K562 (cell line): Measurements from ENCODE around the gene FTSJ3. TPM values are rescaled to one million over a fixed set of nuclear protein-coding genes. Genes with fewer than 3 reads are reported as not detected.

Experiments
- ATF7 ChIP-seq: fragments of 450-650 bp; IDR thresholded peaks from 2 replicates; pipeline ENCODE4 v1.7.1; 2014; ENCODE audit warnings: mild to moderate bottlenecking, moderate library complexity
- KAT7 ChIP-seq: sonication (generic); formaldehyde crosslinking; IDR thresholded peaks from 2 replicates; pipeline ENCODE4 v1.8.0; 2022; ENCODE audit warnings: missing genetic modification reagents, mild to moderate bottlenecking, borderline replicate concordance
- KDM4B ChIP-seq, 2 experiments: fragments of 450-650 bp in 1 of 2; sonication (generic) in 1 of 2; IDR thresholded peaks; 2 replicates each; pipeline ENCODE4 v1.6.1; 2016 to 2017; ENCODE audit warnings: borderline replicate concordance in 2 of 2, antibody characterized with exemption in 1 of 2, low read depth in 1 of 2, mild to moderate bottlenecking in 1 of 2
- KDM5B ChIP-seq: fragments of 200-600 bp; sonication (generic); IDR thresholded peaks from 2 replicates; pipeline ENCODE4 v1.6.1; 2012; ENCODE audit warnings: low read depth, mild to moderate bottlenecking, moderate library complexity, low read length, control low read depth, inconsistent platforms; ENCODE audit not compliant: insufficient replicate concordance
- MYC ChIP-seq, 2 experiments: fragments of 250-450 bp in 1 of 2; sonication (Bioruptor Pico) in 1 of 2; IDR thresholded peaks; 2 replicates each; pipeline versions ENCODE4 v1.5.1 to v1.6.1; 2012 to 2021; ENCODE audit warnings: low read depth in 2 of 2, borderline replicate concordance in 1 of 2, improper control_type of control experiment in 1 of 2, low read length in 1 of 2, mild to moderate bottlenecking in 1 of 2, moderate library complexity in 1 of 2
- SRSF3 ChIP-seq: fragments of 200-400 bp; formaldehyde crosslinking; IDR thresholded peaks from 2 replicates; pipeline ENCODE4 v1.6.1; 2016; ENCODE audit warnings: mild to moderate bottlenecking, low read length, moderate library complexity; ENCODE audit not compliant: insufficient read depth
- ZBTB17 ChIP-seq: fragments of 450-650 bp; formaldehyde crosslinking; IDR thresholded peaks from 2 replicates; pipeline ENCODE4 v1.4.0; 2020; ENCODE audit warnings: mild to moderate bottlenecking
- ZC3H11A ChIP-seq: IDR thresholded peaks from 2 replicates; pipeline ENCODE4 v1.6.1; 2012; ENCODE audit warnings: low read depth, low read length, improper control_type of control experiment
- ZFP36 ChIP-seq: fragments of 150-350 bp; IDR thresholded peaks from 2 replicates; pipeline ENCODE4 v1.6.1; 2018; ENCODE audit warnings: low read length, low read depth; ENCODE audit not compliant: partially characterized antibody
- ZNF511 ChIP-seq: sonication (generic); formaldehyde crosslinking; IDR thresholded peaks from 2 replicates; pipeline ENCODE4 v1.8.0; 2022; ENCODE audit warnings: mild to moderate bottlenecking, missing genetic modification reagents
- polyA plus RNA-seq, 8 experiments: library from polyadenylated mRNA; depleted of rRNA in 4 of 8; stranded (reverse) in 5 of 8; unstranded in 3 of 8; fragments of >200 nt; fragmentation: Nextera tagmentation in 2 of 8; fragmentation: Illumina TruSeq in 1 of 8; extraction: Ambion mirVana in 2 of 8; extraction: Trizol in 1 of 8; gene quantifications; 2 replicates each; pipeline versions ENCODE4 v1.2.1 to v1.2.3, GENCODE V29; 2011 to 2014; ENCODE audit warnings: inconsistent platforms in 1 of 8, missing spikeins in 1 of 8
- total RNA-seq, 7 experiments: library from RNA; depleted of rRNA in 6 of 7; stranded (reverse); fragments of >200 nt in 6 of 7; fragmentation: Illumina TruSeq in 2 of 7; extraction: Trizol in 2 of 7; gene quantifications; 2 replicates each; pipeline versions ENCODE4 v1.2.1 to v1.2.3, GENCODE V29; 2011 to 2021; ENCODE audit warnings: low replicate concordance in 1 of 7
- TF ChIP-seq, protein P1 (sequence below): sonication (generic); formaldehyde crosslinking; IDR thresholded peaks from 2 replicates; pipeline ENCODE4 v1.8.0; 2022; ENCODE audit warnings: mild to moderate bottlenecking, missing genetic modification reagents

The FTSJ3 gene
- total and polyA plus RNA-seq, 9 of the 15 experiments (the other 6 are each of a cell fraction or from before 2014, with no cell fraction given) = 18.0 to 65.6 (median 52.4) TPM

DNA sequence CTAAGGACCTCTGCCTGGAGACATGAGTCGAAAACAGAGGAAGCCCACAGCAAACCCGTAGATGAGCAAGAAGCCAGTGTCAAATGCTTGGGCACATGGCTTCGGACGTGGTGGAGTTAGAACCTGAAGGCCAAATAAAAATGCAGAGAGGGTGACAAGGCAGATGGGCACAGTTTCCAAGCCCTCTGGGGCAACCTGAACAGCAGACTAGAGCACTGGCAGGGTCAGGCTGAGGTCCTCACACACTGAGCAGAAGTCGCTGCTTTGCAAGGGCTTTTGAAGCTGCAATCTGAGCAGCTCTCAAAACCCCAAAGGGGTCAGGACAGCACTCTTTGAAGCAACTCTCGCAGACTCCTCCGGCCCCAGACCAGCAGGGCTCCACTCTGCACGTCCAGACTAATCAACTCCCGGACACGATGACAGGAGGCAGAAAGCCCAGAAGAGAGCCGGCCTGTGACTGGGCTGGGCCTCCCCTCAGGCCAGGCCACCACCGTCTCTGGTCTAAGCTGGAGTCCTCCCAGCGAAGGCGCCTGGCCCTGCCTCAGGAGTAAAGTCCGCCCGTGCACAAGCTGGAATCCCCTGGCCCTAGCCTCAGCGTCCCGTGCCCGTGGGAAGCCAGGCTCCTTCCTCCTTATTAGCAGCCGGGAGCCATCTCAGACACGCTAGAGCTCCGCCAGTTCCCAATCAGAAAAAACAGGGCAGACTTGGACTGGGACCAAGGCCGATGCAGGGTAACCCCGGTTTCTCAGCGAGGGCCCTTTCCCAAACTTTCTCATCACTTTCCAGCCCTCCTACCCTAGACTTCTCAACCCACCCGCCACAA lies 14.1 kb upstream of the FTSJ3 start (continued):
- peak; percentile 17 for TF ChIP-seq KDM5B
- TF ChIP-seq ZC3H11A = no peak
- TF ChIP-seq MYC (IDR thresholded peaks at IDR 0.05; ENCODE audit: low read depth, low read length) = 0 out of 2 replicates have a peak, but pooled peaks have one; percentile 20
- TF ChIP-seq MYC (CRISPR knock-in tag; IDR thresholded peaks at IDR 0.05; ENCODE audit: borderline replicate concordance, low read depth) = 0 out of 2 replicates have a peak, but pooled peaks have one; percentile 42
- TF ChIP-seq, protein P1, sequence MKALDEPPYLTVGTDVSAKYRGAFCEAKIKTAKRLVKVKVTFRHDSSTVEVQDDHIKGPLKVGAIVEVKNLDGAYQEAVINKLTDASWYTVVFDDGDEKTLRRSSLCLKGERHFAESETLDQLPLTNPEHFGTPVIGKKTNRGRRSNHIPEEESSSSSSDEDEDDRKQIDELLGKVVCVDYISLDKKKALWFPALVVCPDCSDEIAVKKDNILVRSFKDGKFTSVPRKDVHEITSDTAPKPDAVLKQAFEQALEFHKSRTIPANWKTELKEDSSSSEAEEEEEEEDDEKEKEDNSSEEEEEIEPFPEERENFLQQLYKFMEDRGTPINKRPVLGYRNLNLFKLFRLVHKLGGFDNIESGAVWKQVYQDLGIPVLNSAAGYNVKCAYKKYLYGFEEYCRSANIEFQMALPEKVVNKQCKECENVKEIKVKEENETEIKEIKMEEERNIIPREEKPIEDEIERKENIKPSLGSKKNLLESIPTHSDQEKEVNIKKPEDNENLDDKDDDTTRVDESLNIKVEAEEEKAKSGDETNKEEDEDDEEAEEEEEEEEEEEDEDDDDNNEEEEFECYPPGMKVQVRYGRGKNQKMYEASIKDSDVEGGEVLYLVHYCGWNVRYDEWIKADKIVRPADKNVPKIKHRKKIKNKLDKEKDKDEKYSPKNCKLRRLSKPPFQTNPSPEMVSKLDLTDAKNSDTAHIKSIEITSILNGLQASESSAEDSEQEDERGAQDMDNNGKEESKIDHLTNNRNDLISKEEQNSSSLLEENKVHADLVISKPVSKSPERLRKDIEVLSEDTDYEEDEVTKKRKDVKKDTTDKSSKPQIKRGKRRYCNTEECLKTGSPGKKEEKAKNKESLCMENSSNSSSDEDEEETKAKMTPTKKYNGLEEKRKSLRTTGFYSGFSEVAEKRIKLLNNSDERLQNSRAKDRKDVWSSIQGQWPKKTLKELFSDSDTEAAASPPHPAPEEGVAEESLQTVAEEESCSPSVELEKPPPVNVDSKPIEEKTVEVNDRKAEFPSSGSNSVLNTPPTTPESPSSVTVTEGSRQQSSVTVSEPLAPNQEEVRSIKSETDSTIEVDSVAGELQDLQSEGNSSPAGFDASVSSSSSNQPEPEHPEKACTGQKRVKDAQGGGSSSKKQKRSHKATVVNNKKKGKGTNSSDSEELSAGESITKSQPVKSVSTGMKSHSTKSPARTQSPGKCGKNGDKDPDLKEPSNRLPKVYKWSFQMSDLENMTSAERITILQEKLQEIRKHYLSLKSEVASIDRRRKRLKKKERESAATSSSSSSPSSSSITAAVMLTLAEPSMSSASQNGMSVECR (CRISPR knock-in tag) = 0 out of 2 replicates have a peak, but pooled peaks have one; percentile 13
- TF ChIP-seq SRSF3 = 0 out of 2 replicates have a peak, but pooled peaks have one; percentile 9
- 0 out of 2 replicates have a peak, but pooled peaks have one; percentile 27 for TF ChIP-seq ZBTB17 (CRISPR knock-in tag)
- TF ChIP-seq KAT7 = peak; percentile 75; the same call in 1 of the 2 replicates
- TF ChIP-seq KDM4B (IDR thresholded peaks at IDR 0.05; ENCODE audit: borderline replicate concordance in 2 of 2, low read depth in 1 of 2) = no peak
- TF ChIP-seq ZNF511 (CRISPR knock-in tag) = 0 out of 2 replicates have a peak, but pooled peaks have one; percentile 40
- TF ChIP-seq ZFP36 = peak; percentile 50
- no peak for TF ChIP-seq ATF7
